ENCODE data around the gene GTF2A1L. TPM values are rescaled to one million over a fixed set of nuclear protein-coding genes. Genes with fewer than 3 reads are reported as not detected.

GTF2A1L gene
- total RNA-seq, 2 experiments from 2014 or later: not detected

- H3K36me3 Mint-ChIP-seq (ENCODE audit: low read depth): no peaks in the 10 kb centered on the region
- no peaks in the 10 kb centered on the region for H3K9me3 Mint-ChIP-seq
- ATAC-seq (no peak), DNase-seq (no peak)
- no peak overlapping the region for H3K4me3 Mint-ChIP-seq
- TF ChIP-seq CTCF (IDR thresholded peaks at IDR 0.05): no peak
- ChIA-PET POLR2A (no interaction called here), CTCF (no interaction called here)
- no peaks in the 10 kb centered on the region for H3K4me1 Mint-ChIP-seq (ENCODE audit: low read depth)
- intact Hi-C loops (cut with micrococcal nuclease): no loop called here
- H3K27me3 Mint-ChIP-seq: peaks cover 4% of the 10 kb centered on the region
- no peak overlapping the region for H3K27ac Mint-ChIP-seq
Measured at GRCh38 chr2:48721158-48721557, 103.5 kb downstream of the GTF2A1L start.

GRCh38 chr2:48722391-48722790, 104.7 kb downstream of the GTF2A1L start:
- POLR2A ChIA-PET: no interaction called here
- intact Hi-C loops (cut with micrococcal nuclease): no loop called here
- H3K4me3 Mint-ChIP-seq: no peak overlapping the region
- TF ChIP-seq CTCF (IDR thresholded peaks at IDR 0.05): no peak
- no peak overlapping the region for H3K27ac Mint-ChIP-seq
- ATAC-seq (no peak), DNase-seq (no peak)
- peaks cover 4% of the 10 kb centered on the region for H3K27me3 Mint-ChIP-seq
- H3K36me3 Mint-ChIP-seq (ENCODE audit: low read depth): no peaks in the 10 kb centered on the region
- H3K4me1 Mint-ChIP-seq (ENCODE audit: low read depth): no peaks in the 10 kb centered on the region
- CTCF ChIA-PET: no interaction called here
- no peaks in the 10 kb centered on the region for H3K9me3 Mint-ChIP-seq

GRCh38 chr2:48723129-48723528, 105.5 kb downstream of the GTF2A1L start:
- CTCF ChIA-PET: no interaction called here
- H3K27ac Mint-ChIP-seq: no peak overlapping the region
- intact Hi-C loops (cut with micrococcal nuclease): no loop called here
- TF ChIP-seq CTCF (IDR thresholded peaks at IDR 0.05): no peak
- no peaks in the 10 kb centered on the region for H3K36me3 Mint-ChIP-seq (ENCODE audit: low read depth)
- POLR2A ChIA-PET: no interaction called here
- H3K9me3 Mint-ChIP-seq: no peaks in the 10 kb centered on the region
- no peak for DNase-seq
- peaks cover 4% of the 10 kb centered on the region for H3K27me3 Mint-ChIP-seq
- no peak overlapping the region for H3K4me3 Mint-ChIP-seq
- no peak for ATAC-seq
- H3K4me1 Mint-ChIP-seq (ENCODE audit: low read depth): no peaks in the 10 kb centered on the region

- ATAC-seq (no peak), DNase-seq (no peak)
- intact Hi-C loops (cut with micrococcal nuclease): no loop called here
- TF ChIP-seq CTCF (IDR thresholded peaks at IDR 0.05): no peak
- CTCF ChIA-PET: no interaction called here
- Mint-ChIP-seq H3K9me3 (no peaks in the 10 kb centered on the region), H3K27ac (no peak overlapping the region), H3K36me3 (ENCODE audit: low read depth) (no peaks in the 10 kb centered on the region), H3K27me3 (peaks cover 4% of the 10 kb centered on the region), H3K4me3 (no peak overlapping the region), H3K4me1 (ENCODE audit: low read depth) (no peaks in the 10 kb centered on the region)
- POLR2A ChIA-PET: no interaction called here
Measured at GRCh38 chr2:48724278-48724677, 106.6 kb downstream of the GTF2A1L start.

GRCh38 chr2:48725696-48726494, 108.2 kb downstream of the GTF2A1L start:
- no peak for TF ChIP-seq CTCF (IDR thresholded peaks at IDR 0.05)
- H3K9me3 Mint-ChIP-seq: no peaks in the 10 kb centered on the region
- no peaks in the 10 kb centered on the region for H3K36me3 Mint-ChIP-seq (ENCODE audit: low read depth)
- intact Hi-C loops (cut with micrococcal nuclease): no loop called here
- H3K27me3 Mint-ChIP-seq: peaks cover 4% of the 10 kb centered on the region
- ChIA-PET CTCF (no interaction called here), POLR2A (no interaction called here)
- no peak overlapping the region for H3K4me3 Mint-ChIP-seq
- DNase-seq: no peak
- ATAC-seq: no peak
- no peaks in the 10 kb centered on the region for H3K4me1 Mint-ChIP-seq (ENCODE audit: low read depth)
- no peak overlapping the region for H3K27ac Mint-ChIP-seq

Data from activated CD8-positive, alpha-beta T cell treated with anti-CD3 and anti-CD28 coated beads for 36 hours (primary cell).